Measurements from ENCODE around the gene CD300LB. TPM values are rescaled to one million over a fixed set of nuclear protein-coding genes. Genes with fewer than 3 reads are reported as not detected.
A peak's percentile ranks its signal among the peaks of the same experiment; 100 is the strongest.

The CD300LB gene
- total and polyA plus RNA-seq, 10 of the 15 experiments (the other 5 are each of a cell fraction or from before 2014, with no cell fraction given), result 0.08 to 0.57 (median 0.25) TPM; not detected in 4

DNA sequence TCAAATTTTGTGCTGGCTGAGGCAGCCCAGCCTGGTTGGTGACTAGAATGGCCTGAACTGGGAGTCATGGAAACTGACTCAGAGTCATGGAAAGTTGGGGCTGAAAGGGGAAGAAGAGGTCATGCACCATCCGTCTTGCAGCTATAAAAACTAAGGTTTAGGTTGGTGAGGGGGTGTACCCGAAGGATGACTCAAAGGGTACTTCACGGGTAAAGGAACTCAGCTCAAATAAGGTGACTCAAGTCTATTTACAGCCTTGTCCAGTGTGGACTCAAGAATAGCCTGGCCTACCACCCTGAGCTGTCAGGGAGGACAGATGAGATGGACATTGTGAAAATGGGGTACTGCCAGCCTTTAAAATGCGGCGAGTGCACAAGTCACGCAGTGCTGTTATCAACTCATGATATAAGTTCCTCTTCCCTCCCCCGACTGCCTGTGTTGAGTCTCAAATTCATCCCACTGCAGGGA, 18.6 kb downstream of the CD300LB start:
- H3K4me1 ChIP-seq (ENCODE audit: control insufficient read depth, insufficient read depth, low read length), result 0 out of 2 replicates have a peak, but pooled peaks cover 7% of the 10 kb centered on the region
- no peaks in the 10 kb centered on the region for H3K36me3 ChIP-seq (ENCODE audit: control insufficient read depth in 2 of 2, insufficient read depth in 2 of 2, low read length in 1 of 2)
- no peak overlapping the region for H2AFZ ChIP-seq (ENCODE audit: control insufficient read depth, low read depth, low read length)
- intact Hi-C loops (cut with micrococcal nuclease; ENCODE audit: unreplicated experiment) (no loop called here), in situ Hi-C loops (cut with MboI) (loop anchor here (10.0 kb wide), 1 partner anchor 62 kb away; no protein-coding TSS in a partner anchor)
- WGBS (ENCODE audit: insufficient coverage, insufficient replicate concordance, low lambda C conversion rate, missing lambda C conversion rate), result under 1% methylated on average over 7 of the region's 7 CpGs
- BruUV-seq (replicated peaks), result no TSS peak
- FAIRE-seq (no peak), DNase-seq (ENCODE audit: low read depth, low spot score) (peak; percentile 26), ATAC-seq (peak; percentile 87)
- H3K79me2 ChIP-seq (ENCODE audit: control insufficient read depth, insufficient read depth, low read length), result no peaks in the 10 kb centered on the region
- ChIA-PET CTCF (interaction anchor here (1.1 to 2.9 kb wide), 10 partner anchors 8 to 133 kb away, joined by 3 to 13 read pairs (median 6); no protein-coding TSS in a partner anchor), SMC1A (ENCODE audit: uncharacterized antibody, unreplicated experiment) (interaction anchor here (0.7 to 4.5 kb wide), 4 partner anchors 8 to 17 kb away, joined by 3 to 45 read pairs (median 12); partner anchors contain the start of gene CD300LB), RAD21 (ENCODE audit: unreplicated experiment) (interaction anchor here (0.5 to 3.4 kb wide), 9 partner anchors 8 to 91 kb away, joined by 3 to 22 read pairs (median 4); no protein-coding TSS in a partner anchor), POLR2A (interaction anchor here (1.0 to 2.3 kb wide), 4 partner anchors 9 to 20 kb away, joined by 3 to 9 read pairs (median 4); no protein-coding TSS in a partner anchor)
- no peak overlapping the region for H3K9ac ChIP-seq (ENCODE audit: control insufficient read depth, insufficient read depth, low read length)
- no peaks in the 10 kb centered on the region for H3K27me3 ChIP-seq (replicated peaks in 1 of 2; ENCODE audit: control insufficient read depth in 2 of 2, insufficient read depth in 2 of 2, low read length in 1 of 2)
- H3K4me2 ChIP-seq (ENCODE audit: control insufficient read depth, insufficient read depth), result no peak overlapping the region
- H3K9me3 ChIP-seq (replicated peaks; ENCODE audit: control insufficient read depth, insufficient read depth, low read length), result peaks cover 10% of the 10 kb centered on the region
- H3K27ac ChIP-seq (ENCODE audit: control insufficient read depth, insufficient read depth), result no peak overlapping the region
- H3K4me3 ChIP-seq, result no peak overlapping the region
- H4K20me1 ChIP-seq (ENCODE audit: control insufficient read depth, insufficient read depth), result no peaks in the 10 kb centered on the region
- TF ChIP-seq CREM (IDR thresholded peaks at IDR 0.05; ENCODE audit: low read depth) (peak; percentile 28; the same call in 1 of the 2 replicates), ZNF274 (IDR thresholded peaks at IDR 0.05; ENCODE audit: insufficient read depth, insufficient read length) (no peak), POLR2A (IDR thresholded peaks at IDR 0.05; ENCODE audit: low read depth, low read length) (no peak), JUNB (IDR thresholded peaks at IDR 0.05) (peak; percentile 21; the same call in 1 of the 2 replicates), NR2C2 (IDR thresholded peaks at IDR 0.05; ENCODE audit: borderline replicate concordance, control insufficient read depth, insufficient read length, low read depth) (no peak), MEF2B (IDR thresholded peaks at IDR 0.05; ENCODE audit: partially characterized antibody, poor library complexity, severe bottlenecking) (peak; percentile 69), ASH2L (IDR thresholded peaks at IDR 0.05; ENCODE audit: borderline replicate concordance, low read depth) (no peak), SMAD1 (IDR thresholded peaks at IDR 0.05; ENCODE audit: low read depth, partially characterized antibody) (no peak), RAD51 (IDR thresholded peaks at IDR 0.05) (no peak), EP300 (IDR thresholded peaks at IDR 0.05; ENCODE audit: borderline replicate concordance in 1 of 2, control insufficient read depth in 1 of 2, low read depth in 2 of 2, low read length in 2 of 2) (0 out of 4 replicates have a peak, but pooled peaks of 1 of the 2 experiments have one; percentile 44), BCL11A (IDR thresholded peaks at IDR 0.05; ENCODE audit: low read depth, low read length) (peak; percentile 46; the same call in 1 of the 2 replicates), DPF2 (IDR thresholded peaks at IDR 0.05) (peak; percentile 68), EGR1 (IDR thresholded peaks at IDR 0.05; ENCODE audit: borderline replicate concordance in 1 of 2, low read depth in 2 of 2, low read length in 2 of 2) (peak in 1 of 2 experiments; percentile 6; a peak in 1 of 3 replicates), NFXL1 (IDR thresholded peaks at IDR 0.05; ENCODE audit: borderline replicate concordance) (no peak), ATF7 (IDR thresholded peaks at IDR 0.05; ENCODE audit: low read depth) (peak; percentile 66), SIX5 (IDR thresholded peaks at IDR 0.05; ENCODE audit: low read depth, low read length, severe bottlenecking) (no peak), CREB1 (IDR thresholded peaks at IDR 0.05; ENCODE audit: low read depth) (peak; percentile 64), IKZF1 (conservative IDR thresholded peaks at IDR 0.05) (peak; percentile 67), IKZF2 (IDR thresholded peaks at IDR 0.05) (peak; percentile 66; a peak in 2 of 4 replicates), MTA2 (IDR thresholded peaks at IDR 0.05; ENCODE audit: low read depth) (peak; percentile 63; the same call in 1 of the 2 replicates), BMI1 (IDR thresholded peaks at IDR 0.05; ENCODE audit: borderline replicate concordance) (peak; percentile 43; the same call in 1 of the 2 replicates)
- TF ChIP-seq, protein P1, sequence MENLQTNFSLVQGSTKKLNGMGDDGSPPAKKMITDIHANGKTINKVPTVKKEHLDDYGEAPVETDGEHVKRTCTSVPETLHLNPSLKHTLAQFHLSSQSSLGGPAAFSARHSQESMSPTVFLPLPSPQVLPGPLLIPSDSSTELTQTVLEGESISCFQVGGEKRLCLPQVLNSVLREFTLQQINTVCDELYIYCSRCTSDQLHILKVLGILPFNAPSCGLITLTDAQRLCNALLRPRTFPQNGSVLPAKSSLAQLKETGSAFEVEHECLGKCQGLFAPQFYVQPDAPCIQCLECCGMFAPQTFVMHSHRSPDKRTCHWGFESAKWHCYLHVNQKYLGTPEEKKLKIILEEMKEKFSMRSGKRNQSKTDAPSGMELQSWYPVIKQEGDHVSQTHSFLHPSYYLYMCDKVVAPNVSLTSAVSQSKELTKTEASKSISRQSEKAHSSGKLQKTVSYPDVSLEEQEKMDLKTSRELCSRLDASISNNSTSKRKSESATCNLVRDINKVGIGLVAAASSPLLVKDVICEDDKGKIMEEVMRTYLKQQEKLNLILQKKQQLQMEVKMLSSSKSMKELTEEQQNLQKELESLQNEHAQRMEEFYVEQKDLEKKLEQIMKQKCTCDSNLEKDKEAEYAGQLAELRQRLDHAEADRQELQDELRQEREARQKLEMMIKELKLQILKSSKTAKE (IDR thresholded peaks at IDR 0.05; ENCODE audit: low read depth, poor library complexity, severe bottlenecking), result peak; percentile 58
- TF ChIP-seq, protein P2, sequence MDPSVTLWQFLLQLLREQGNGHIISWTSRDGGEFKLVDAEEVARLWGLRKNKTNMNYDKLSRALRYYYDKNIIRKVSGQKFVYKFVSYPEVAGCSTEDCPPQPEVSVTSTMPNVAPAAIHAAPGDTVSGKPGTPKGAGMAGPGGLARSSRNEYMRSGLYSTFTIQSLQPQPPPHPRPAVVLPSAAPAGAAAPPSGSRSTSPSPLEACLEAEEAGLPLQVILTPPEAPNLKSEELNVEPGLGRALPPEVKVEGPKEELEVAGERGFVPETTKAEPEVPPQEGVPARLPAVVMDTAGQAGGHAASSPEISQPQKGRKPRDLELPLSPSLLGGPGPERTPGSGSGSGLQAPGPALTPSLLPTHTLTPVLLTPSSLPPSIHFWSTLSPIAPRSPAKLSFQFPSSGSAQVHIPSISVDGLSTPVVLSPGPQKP (IDR thresholded peaks at IDR 0.05; ENCODE audit: low read depth, low read length), result no peak

Measured in GM12878 (cell line).